HepG2 (cell line): ENCODE measurements around the gene LINGO1. TPM values are rescaled to one million over a fixed set of nuclear protein-coding genes. Genes with fewer than 3 reads are reported as not detected.

Source experiments
- ATF6 ChIP-seq: sonication (generic); formaldehyde crosslinking; conservative IDR thresholded peaks from 2 replicates; pipeline ENCODE4 v1.4.0; 2020; ENCODE audit warnings: missing genetic modification reagents
- ATRX ChIP-seq: sonication (generic); formaldehyde crosslinking; IDR thresholded peaks from 2 replicates; pipeline ENCODE4 v1.4.0; 2020; ENCODE audit warnings: missing genetic modification reagents, borderline replicate concordance
- DMAP1 ChIP-seq: IDR thresholded peaks from 2 replicates; pipeline ENCODE4 v1.6.1; 2016
- ETV5 ChIP-seq: IDR thresholded peaks from 2 replicates; pipeline ENCODE4 v1.6.1; 2018; ENCODE audit warnings: missing biosample characterization, missing genetic modification reagents, inconsistent platforms, borderline replicate concordance
- HNF4A ChIP-seq: sonication (generic); formaldehyde crosslinking; IDR thresholded peaks from 2 replicates; pipeline ENCODE4 v1.4.0; 2020; ENCODE audit warnings: missing genetic modification reagents
- HNF4G ChIP-seq, 2 experiments: sonication (generic) in 1 of 2; formaldehyde crosslinking in 1 of 2; IDR thresholded peaks; 2 replicates each; pipeline versions ENCODE4 v1.4.0 to v1.6.1; 2011 to 2020; ENCODE audit warnings: borderline replicate concordance in 2 of 2, low read depth in 2 of 2, mild to moderate bottlenecking in 2 of 2, low read length in 1 of 2, missing genetic modification reagents in 1 of 2, moderate library complexity in 1 of 2
- NFYC ChIP-seq: IDR thresholded peaks from 2 replicates; pipeline ENCODE4 v1.6.1; 2016; ENCODE audit warnings: missing genetic modification reagents, missing compliant biosample characterization
- NONO ChIP-seq, 2 experiments: fragments of 450-650 bp in 1 of 2; sonication (generic) in 1 of 2; formaldehyde crosslinking in 1 of 2; IDR thresholded peaks in 1 of 2; conservative IDR thresholded peaks in 1 of 2; 2 replicates each; pipeline versions ENCODE4 v1.6.1 to v1.8.0; 2017 to 2022; ENCODE audit warnings: mild to moderate bottlenecking in 1 of 2, missing genetic modification reagents in 1 of 2, moderate library complexity in 1 of 2
- PHF20 ChIP-seq: sonication (generic); formaldehyde crosslinking; IDR thresholded peaks from 2 replicates; pipeline ENCODE4 v1.5.0; 2020; ENCODE audit warnings: mild to moderate bottlenecking, missing genetic modification reagents
- PLSCR1 ChIP-seq: sonication (generic); formaldehyde crosslinking; IDR thresholded peaks from 2 replicates; pipeline ENCODE4 v1.5.0; 2020; ENCODE audit warnings: missing genetic modification reagents, mild to moderate bottlenecking, borderline replicate concordance
- PPARG ChIP-seq: conservative IDR thresholded peaks from 2 replicates; pipeline ENCODE4 v1.6.1; 2016; ENCODE audit warnings: missing biosample characterization, missing genetic modification reagents
- RXRA ChIP-seq: sonication (generic); formaldehyde crosslinking; IDR thresholded peaks from 2 replicates; pipeline ENCODE4 v1.5.1; 2020; ENCODE audit warnings: missing genetic modification reagents
- SMAD9 ChIP-seq: sonication (generic); formaldehyde crosslinking; IDR thresholded peaks from 2 replicates; pipeline ENCODE4 v1.5.1; 2020; ENCODE audit warnings: mild to moderate bottlenecking, missing genetic modification reagents
- SNRNP70 ChIP-seq: fragments of 200-400 bp; formaldehyde crosslinking; IDR thresholded peaks from 2 replicates; pipeline ENCODE4 v1.6.1; 2017; ENCODE audit warnings: mild to moderate bottlenecking, low read depth, low read length, moderate library complexity
- ZNF20 ChIP-seq: sonication (generic); formaldehyde crosslinking; IDR thresholded peaks from 2 replicates; pipeline ENCODE4 v1.4.0; 2020; ENCODE audit warnings: mild to moderate bottlenecking, moderate library complexity, missing genetic modification reagents
- ZNF558 ChIP-seq: sonication (generic); formaldehyde crosslinking; IDR thresholded peaks from 2 replicates; pipeline ENCODE4 v1.9.0; 2022; ENCODE audit warnings: mild to moderate bottlenecking, missing genetic modification reagents, borderline replicate concordance
- ZNF652 ChIP-seq: IDR thresholded peaks from 2 replicates; pipeline ENCODE4 v1.6.1; 2016; ENCODE audit warnings: low read depth, borderline replicate concordance
- ZSCAN30 ChIP-seq: sonication (generic); formaldehyde crosslinking; IDR thresholded peaks from 2 replicates; pipeline ENCODE4 v1.5.0; 2020; ENCODE audit warnings: mild to moderate bottlenecking, missing genetic modification reagents
- polyA plus RNA-seq, 8 experiments: library from polyadenylated mRNA; depleted of rRNA in 3 of 8; stranded (reverse) in 7 of 8; unstranded in 1 of 8; fragments of >200 nt; fragmentation: Illumina TruSeq in 4 of 8; extraction: Trizol in 4 of 8; gene quantifications; 2 replicates each; pipeline versions ENCODE4 v1.2.1 to v1.2.3, GENCODE V29; 2011 to 2016; ENCODE audit warnings: low read depth in 4 of 8, missing spikeins in 1 of 8, mixed read lengths in 1 of 8; ENCODE audit not compliant: insufficient read depth in 1 of 8
- total RNA-seq, 5 experiments: library from RNA; depleted of rRNA; stranded (reverse); fragments of >200 nt; fragmentation: Illumina TruSeq; extraction: Trizol; gene quantifications; 2 replicates each; pipeline ENCODE4 v1.2.3, GENCODE V29; 2016; ENCODE audit warnings: low read depth in 1 of 5
- TF ChIP-seq, protein P1 (sequence below): sonication (generic); formaldehyde crosslinking; IDR thresholded peaks from 2 replicates; pipeline ENCODE4 v1.4.0; 2020; ENCODE audit warnings: mild to moderate bottlenecking, missing genetic modification reagents

LINGO1 gene
- total and polyA plus RNA-seq, 2 of the 13 experiments (the other 11 are each of a cell fraction or from before 2014, with no cell fraction given) = 0.07 TPM; not detected in 1

GRCh38 chr15:77588126-77588525 lies 44.6 kb downstream of the LINGO1 start (continued):
- 0 out of 2 replicates have a peak, but pooled peaks have one; percentile 27 for TF ChIP-seq HNF4G (IDR thresholded peaks at IDR 0.05; ENCODE audit: borderline replicate concordance, low read depth, low read length)
- no peak for TF ChIP-seq HNF4G (CRISPR knock-in tag; IDR thresholded peaks at IDR 0.05; ENCODE audit: borderline replicate concordance, low read depth)
- no peak for TF ChIP-seq PLSCR1 (CRISPR knock-in tag)
- no peak for TF ChIP-seq ATF6 (CRISPR knock-in tag)
- no peak for TF ChIP-seq NONO (IDR thresholded peaks at IDR 0.05)
- no peak for TF ChIP-seq NONO (CRISPR knock-in tag; conservative IDR thresholded peaks at IDR 0.05)
- TF ChIP-seq ZSCAN30 = no peak
- TF ChIP-seq ETV5 (CRISPR knock-in tag) = peak; percentile 38; the same call in 1 of the 2 replicates
- TF ChIP-seq PPARG (CRISPR knock-in tag) = no peak
- TF ChIP-seq RXRA = no peak
- no peak for TF ChIP-seq ZNF20 (CRISPR knock-in tag)
- no peak for TF ChIP-seq PHF20 (CRISPR knock-in tag)
- TF ChIP-seq, protein P1, sequence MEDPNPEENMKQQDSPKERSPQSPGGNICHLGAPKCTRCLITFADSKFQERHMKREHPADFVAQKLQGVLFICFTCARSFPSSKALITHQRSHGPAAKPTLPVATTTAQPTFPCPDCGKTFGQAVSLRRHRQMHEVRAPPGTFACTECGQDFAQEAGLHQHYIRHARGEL (CRISPR knock-in tag) = no peak
- peak; percentile 61 for TF ChIP-seq HNF4A
- TF ChIP-seq NFYC (CRISPR knock-in tag) = no peak
- no peak for TF ChIP-seq ATRX
- no peak for TF ChIP-seq SMAD9 (CRISPR knock-in tag)
- no peak for TF ChIP-seq SNRNP70
- TF ChIP-seq DMAP1 = no peak
- TF ChIP-seq ZNF558 (CRISPR knock-in tag) = no peak
- no peak for TF ChIP-seq ZNF652 (CRISPR knock-in tag)
- TF ChIP-seq, all 625 proteins: peak for 4
